ENCODE measurements around the gene SMAP2.

Gene SMAP2

DNA sequence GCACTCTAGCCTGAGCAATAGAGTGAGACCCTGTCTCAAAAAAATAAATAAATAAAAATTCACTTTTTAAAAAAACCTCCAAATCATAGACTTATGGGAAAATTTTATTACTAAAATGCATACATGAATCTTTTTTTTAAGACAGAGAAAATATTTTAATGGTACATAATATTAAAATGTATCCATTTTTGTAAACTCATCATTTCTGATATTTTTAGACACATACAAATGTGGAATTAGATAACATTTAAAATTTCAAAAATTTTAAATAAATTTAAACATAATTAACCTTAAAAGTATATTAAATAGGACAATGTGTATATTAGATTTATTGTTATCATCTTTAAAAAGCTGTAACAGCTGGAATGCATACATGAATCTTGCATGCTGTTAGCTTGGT is 33.9 kb downstream of the SMAP2 start:
- peaks cover 2% of the 10 kb centered on the region for H3K79me2 ChIP-seq
- H3K27ac ChIP-seq = no peak overlapping the region
- TF ChIP-seq, protein P1, sequence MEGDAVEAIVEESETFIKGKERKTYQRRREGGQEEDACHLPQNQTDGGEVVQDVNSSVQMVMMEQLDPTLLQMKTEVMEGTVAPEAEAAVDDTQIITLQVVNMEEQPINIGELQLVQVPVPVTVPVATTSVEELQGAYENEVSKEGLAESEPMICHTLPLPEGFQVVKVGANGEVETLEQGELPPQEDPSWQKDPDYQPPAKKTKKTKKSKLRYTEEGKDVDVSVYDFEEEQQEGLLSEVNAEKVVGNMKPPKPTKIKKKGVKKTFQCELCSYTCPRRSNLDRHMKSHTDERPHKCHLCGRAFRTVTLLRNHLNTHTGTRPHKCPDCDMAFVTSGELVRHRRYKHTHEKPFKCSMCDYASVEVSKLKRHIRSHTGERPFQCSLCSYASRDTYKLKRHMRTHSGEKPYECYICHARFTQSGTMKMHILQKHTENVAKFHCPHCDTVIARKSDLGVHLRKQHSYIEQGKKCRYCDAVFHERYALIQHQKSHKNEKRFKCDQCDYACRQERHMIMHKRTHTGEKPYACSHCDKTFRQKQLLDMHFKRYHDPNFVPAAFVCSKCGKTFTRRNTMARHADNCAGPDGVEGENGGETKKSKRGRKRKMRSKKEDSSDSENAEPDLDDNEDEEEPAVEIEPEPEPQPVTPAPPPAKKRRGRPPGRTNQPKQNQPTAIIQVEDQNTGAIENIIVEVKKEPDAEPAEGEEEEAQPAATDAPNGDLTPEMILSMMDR (IDR thresholded peaks at IDR 0.05) = no peak
- H3K4me2 ChIP-seq (ENCODE audit: low read length) = no peak overlapping the region
- no peaks in the 10 kb centered on the region for H3K9me3 ChIP-seq (ENCODE audit: control insufficient read depth, low read length)
- no peaks in the 10 kb centered on the region for H3K27me3 ChIP-seq (ENCODE audit: control insufficient read depth, insufficient read depth, low read length)
- H2AFZ ChIP-seq = no peak overlapping the region
- no peaks in the 10 kb centered on the region for H3K4me1 ChIP-seq
- no peak overlapping the region for H3K9ac ChIP-seq
- no peak overlapping the region for H3K4me3 ChIP-seq (ENCODE audit: low read depth, low read length)
- H3K36me3 ChIP-seq (ENCODE audit: control insufficient read depth, insufficient read depth, low read length) = no peaks in the 10 kb centered on the region

DNA sequence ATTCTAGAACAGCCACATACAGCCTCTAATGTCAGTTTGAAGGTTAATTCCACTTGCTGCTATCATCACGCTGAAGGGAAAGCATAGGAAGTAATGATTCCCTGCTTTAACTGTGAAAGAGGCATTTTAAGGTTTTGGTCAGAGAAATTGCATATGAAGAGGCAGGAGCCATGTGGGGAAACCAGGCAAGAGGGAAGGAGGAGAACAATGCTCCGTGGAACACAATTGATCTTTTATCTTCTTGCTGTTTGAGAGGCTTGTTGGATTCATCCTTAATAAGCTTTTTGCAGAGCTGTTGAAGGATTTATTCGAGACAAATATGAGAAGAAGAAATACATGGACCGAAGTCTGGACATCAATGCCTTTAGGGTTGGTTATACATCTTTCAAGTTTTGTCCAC is 35.9 kb downstream of the SMAP2 start:
- Histone ChIP-seq H3K79me2 (peaks cover 2% of the 10 kb centered on the region), H3K4me1 (no peaks in the 10 kb centered on the region), H2AFZ (no peak overlapping the region), H3K4me3 (ENCODE audit: low read depth, low read length) (no peak overlapping the region), H3K27ac (no peak overlapping the region), H3K27me3 (ENCODE audit: control insufficient read depth, insufficient read depth, low read length) (no peaks in the 10 kb centered on the region), H3K36me3 (ENCODE audit: control insufficient read depth, insufficient read depth, low read length) (no peaks in the 10 kb centered on the region), H3K4me2 (ENCODE audit: low read length) (no peak overlapping the region), H3K9me3 (ENCODE audit: control insufficient read depth, low read length) (no peaks in the 10 kb centered on the region), H3K9ac (no peak overlapping the region)
- TF ChIP-seq, protein P1 (IDR thresholded peaks at IDR 0.05) = no peak

DNA sequence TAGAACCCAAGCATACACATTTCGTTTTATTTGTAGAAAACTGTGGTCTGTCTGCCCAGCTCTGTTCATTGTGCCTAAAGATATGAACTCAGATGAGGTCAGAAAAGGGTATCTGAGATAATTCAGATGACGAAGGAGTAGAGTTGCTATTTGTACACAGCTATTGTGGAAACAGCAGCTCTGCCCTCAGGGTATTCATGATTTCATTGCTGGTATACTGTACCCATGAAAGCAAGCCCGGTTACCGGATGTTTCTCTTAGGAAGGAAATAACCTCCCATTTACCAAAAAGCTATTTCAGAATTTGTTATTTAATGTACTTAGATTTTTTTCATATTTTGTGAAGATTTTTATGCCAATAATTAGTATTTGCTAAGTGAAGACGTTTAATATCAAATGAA is 37.8 kb downstream of the SMAP2 start:
- H3K27me3 ChIP-seq (ENCODE audit: control insufficient read depth, insufficient read depth, low read length) = no peaks in the 10 kb centered on the region
- no peak overlapping the region for H3K4me3 ChIP-seq (ENCODE audit: low read depth, low read length)
- no peaks in the 10 kb centered on the region for H3K9me3 ChIP-seq (ENCODE audit: control insufficient read depth, low read length)
- no peak overlapping the region for H3K27ac ChIP-seq
- H3K4me2 ChIP-seq (ENCODE audit: low read length) = no peak overlapping the region
- no peaks in the 10 kb centered on the region for H3K4me1 ChIP-seq
- H2AFZ ChIP-seq = no peak overlapping the region
- TF ChIP-seq, protein P1 (IDR thresholded peaks at IDR 0.05) = no peak
- no peaks in the 10 kb centered on the region for H3K79me2 ChIP-seq
- no peak overlapping the region for H3K9ac ChIP-seq
- no peaks in the 10 kb centered on the region for H3K36me3 ChIP-seq (ENCODE audit: control insufficient read depth, insufficient read depth, low read length)

DNA sequence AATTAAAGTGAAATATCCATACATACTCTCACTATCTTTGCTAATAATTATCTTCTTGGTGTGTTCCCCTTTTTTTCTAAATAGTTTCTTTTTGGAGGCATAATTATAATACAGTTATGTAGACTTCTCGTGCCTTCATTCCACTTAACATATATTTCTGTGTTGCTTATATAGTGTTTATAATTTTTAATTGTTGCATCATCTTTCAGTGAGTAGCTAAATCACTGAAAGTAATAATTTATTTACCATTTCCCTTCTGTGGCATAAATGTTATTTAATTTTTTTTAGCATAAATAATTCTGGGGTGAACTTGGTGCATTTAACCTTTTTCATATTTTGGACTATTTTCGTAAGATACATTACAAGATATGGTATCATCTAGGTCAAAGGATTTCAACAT is 38.3 kb downstream of the SMAP2 start:
- H3K27ac ChIP-seq = no peak overlapping the region
- no peaks in the 10 kb centered on the region for H3K36me3 ChIP-seq (ENCODE audit: control insufficient read depth, insufficient read depth, low read length)
- TF ChIP-seq, protein P1 (IDR thresholded peaks at IDR 0.05) = no peak

DNA sequence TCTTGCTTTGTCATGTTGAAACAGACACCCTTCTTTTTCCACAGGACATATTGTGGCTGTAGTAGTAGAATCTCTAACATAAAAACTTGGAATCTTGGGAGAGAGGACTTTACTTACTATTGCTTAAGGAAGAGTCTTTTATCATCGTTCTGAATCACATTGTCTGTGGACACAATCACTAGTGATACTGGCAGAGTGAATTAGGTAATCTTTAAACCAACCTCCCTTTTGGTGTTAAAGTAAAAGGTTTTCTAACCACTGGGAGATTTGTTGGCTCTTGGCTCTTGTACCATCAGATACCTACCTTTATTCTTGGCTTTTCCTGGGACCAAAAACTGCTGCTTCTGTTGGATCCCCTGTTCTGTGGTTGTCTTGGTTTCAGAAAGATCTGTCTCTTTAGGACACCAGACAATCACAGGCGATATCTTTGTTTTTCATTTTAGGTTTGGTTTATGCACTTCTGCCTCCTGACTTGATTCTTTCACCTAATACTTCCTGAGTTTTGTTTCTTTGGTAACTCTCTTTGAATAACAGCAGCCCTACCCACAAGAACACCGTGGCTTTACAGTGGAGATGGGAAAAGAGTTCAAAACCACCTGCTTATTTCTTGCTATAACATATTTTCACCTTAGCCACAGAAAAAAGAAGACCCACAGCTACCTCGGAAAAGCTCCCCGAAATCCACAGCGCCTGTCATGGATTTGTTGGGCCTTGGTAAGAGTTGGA is 40.2 kb downstream of the SMAP2 start:
- Histone ChIP-seq H3K4me1 (no peaks in the 10 kb centered on the region), H2AFZ (no peak overlapping the region), H3K9me3 (ENCODE audit: control insufficient read depth, low read length) (no peaks in the 10 kb centered on the region), H3K79me2 (no peaks in the 10 kb centered on the region), H3K27me3 (ENCODE audit: control insufficient read depth, insufficient read depth, low read length) (no peaks in the 10 kb centered on the region), H3K36me3 (ENCODE audit: control insufficient read depth, insufficient read depth, low read length) (no peaks in the 10 kb centered on the region), H3K27ac (no peak overlapping the region), H3K4me3 (ENCODE audit: low read depth, low read length) (no peak overlapping the region), H3K9ac (no peak overlapping the region), H3K4me2 (ENCODE audit: low read length) (no peak overlapping the region)
- TF ChIP-seq, protein P1 (IDR thresholded peaks at IDR 0.05) = no peak

More for the DNA sequence above, 38.3 kb downstream of the SMAP2 start:
- H3K27me3 ChIP-seq (ENCODE audit: control insufficient read depth, insufficient read depth, low read length) = no peaks in the 10 kb centered on the region
- H2AFZ ChIP-seq = no peak overlapping the region
- H3K9ac ChIP-seq = no peak overlapping the region
- no peak overlapping the region for H3K4me2 ChIP-seq (ENCODE audit: low read length)
- H3K79me2 ChIP-seq = no peaks in the 10 kb centered on the region
- no peak overlapping the region for H3K4me3 ChIP-seq (ENCODE audit: low read depth, low read length)
- no peaks in the 10 kb centered on the region for H3K9me3 ChIP-seq (ENCODE audit: control insufficient read depth, low read length)
- H3K4me1 ChIP-seq = no peaks in the 10 kb centered on the region
